HG02870 (cell line): ENCODE data around the gene SDK2.

Experiments used
- ATAC-seq: cut with Tn5 transposase; IDR thresholded peaks from one replicate; pipeline ENCODE4 v1.9.1; 2021; ENCODE audit warnings: mild to moderate bottlenecking, moderate library complexity; ENCODE audit not compliant: unreplicated experiment

Gene SDK2

DNA sequence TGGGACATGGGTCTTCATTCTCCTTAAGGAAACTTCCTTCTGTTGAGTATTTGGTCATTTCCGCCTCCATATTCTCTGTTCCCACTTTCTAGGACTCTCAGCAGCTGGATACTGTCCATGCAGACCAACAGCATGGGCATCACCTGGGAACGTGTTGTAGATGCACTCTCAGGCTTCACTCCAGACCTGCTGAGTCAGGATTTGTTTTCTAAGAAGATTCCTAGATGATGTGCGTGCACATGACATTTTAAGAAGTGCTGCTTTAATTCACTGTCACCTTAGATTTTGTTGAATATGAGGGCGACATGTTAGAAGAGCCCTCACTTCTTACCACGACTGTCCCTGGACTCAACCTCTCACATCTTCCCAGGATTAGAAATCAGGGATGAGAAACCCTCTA lies 10.0 kb upstream of the SDK2 start:
- no peak for ATAC-seq

DNA sequence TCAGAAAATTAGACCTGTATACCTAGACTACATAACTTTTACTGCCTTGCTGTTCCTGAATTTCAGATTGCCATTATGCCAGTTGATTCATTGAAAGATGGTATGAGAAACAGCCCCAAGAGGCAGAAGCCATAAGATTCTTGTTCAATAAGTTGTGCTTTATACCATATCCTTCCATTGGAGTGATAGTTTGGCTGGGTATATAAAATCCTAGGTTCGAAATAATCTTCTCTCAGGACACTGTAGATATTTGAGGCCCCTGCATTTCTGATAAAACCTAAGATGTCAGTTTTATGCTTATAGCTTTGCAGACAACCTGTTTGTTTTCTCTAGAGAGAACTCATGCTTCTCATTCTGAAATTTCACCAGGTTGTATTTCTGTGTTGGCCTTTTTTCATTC lies 9.6 kb upstream of the SDK2 start:
- no peak for ATAC-seq

DNA sequence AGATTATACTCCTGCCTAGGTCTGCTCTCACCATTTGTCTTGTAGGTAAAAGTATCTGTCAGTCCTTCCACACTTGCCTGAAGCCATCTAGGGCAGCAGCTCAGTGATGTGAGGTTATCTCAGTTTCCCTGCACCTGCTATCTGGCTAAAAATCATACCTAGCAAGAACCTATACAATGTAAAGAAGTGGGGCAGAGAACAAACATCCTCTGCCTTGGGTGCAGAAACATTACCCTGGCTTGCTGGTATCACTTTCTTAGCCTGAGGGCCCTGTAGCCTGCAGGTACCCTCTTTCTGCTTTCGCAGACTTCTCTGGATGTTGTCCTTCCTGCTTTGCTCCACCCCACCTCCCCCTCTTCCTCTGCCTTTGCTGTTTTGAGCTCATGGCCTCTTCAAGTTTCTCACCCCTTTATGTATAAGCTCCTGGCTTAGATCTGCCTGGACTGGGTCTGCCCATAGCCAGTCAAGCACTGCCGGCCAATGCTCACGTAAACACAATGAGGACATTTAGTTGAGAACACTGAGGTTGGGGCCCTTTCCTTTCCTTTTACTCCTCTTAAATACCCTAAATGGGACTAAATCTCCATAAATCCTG lies 8.7 kb upstream of the SDK2 start:
- ATAC-seq, result no peak

DNA sequence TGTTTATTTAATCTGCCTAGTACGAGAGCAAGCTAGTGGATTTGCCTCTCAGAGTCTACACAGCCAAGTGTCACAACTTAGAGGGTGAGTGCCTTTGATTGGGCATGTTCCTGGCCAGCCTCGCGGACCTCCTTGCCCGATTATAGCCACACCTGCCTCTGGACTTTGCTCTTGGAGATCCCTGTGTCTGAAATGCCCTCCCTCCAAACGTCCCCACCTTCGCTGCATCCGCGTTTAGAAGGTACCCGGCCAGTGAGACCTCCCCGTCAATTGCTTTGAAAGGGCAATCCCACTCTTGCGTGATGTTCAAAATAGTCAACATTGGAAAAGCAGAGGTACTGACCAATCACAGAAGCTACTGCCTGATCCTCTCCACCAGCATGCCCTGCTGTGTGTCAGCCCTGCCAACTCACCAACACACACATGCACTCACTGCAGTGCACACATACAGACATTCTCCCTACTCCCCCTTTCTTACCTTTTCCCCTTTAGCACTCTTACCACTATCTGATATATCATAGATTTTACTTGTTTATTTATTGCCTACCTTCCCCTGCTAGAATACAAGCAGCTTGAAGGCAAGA lies 6.5 kb upstream of the SDK2 start:
- ATAC-seq, result no peak

DNA sequence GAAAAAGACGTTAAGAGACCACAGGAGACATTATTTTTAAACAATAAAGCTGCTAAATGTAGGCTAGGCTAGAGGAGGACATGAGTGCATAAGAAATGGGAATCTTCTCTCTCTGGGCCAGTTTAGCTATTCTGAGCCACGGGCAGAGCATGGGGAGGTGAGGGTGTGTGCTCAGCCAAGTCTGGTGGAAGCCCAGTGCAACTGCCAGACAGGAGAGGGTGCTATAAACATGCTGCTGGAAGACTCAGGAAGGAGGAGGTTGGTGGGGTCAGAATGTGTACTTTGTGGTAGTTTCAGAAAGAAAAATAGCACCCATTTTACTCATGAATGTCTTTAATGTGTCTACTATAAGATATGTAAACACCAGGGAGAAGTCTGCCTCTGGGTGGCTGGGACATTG lies 5.9 kb upstream of the SDK2 start:
- no peak for ATAC-seq

DNA sequence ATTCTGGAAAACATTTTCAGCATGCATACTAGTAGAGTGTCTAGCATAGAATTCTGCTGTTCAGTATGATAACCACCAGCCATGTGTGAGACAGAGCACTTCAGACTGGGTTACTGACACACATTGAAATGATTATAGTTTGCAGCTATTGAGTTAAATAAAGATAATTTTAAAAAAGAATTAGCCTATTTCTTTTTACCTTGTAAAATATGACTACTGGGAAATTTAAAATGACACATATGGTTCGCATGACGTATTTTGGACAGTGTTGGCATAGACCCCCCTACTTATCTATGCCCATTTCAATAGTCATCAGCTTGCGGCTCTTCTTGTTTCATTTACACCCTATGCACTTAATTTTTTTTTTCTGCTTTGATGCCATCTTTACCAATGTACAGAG lies 4.7 kb upstream of the SDK2 start:
- ATAC-seq, result no peak

DNA sequence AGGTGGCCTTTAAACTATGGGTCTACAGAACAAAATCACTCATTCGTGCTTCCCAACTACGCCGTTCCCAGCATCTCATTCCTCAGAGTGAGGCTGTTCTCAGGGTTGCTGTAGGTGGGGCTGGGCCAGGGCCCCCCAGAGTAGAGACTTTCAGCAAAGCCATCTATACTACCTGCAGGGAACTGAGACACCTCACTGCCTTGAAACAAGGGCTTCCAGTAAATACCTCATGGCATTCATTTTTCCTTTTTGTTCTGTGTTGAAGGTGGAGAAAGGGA lies 4.2 kb upstream of the SDK2 start:
- no peak for ATAC-seq

DNA sequence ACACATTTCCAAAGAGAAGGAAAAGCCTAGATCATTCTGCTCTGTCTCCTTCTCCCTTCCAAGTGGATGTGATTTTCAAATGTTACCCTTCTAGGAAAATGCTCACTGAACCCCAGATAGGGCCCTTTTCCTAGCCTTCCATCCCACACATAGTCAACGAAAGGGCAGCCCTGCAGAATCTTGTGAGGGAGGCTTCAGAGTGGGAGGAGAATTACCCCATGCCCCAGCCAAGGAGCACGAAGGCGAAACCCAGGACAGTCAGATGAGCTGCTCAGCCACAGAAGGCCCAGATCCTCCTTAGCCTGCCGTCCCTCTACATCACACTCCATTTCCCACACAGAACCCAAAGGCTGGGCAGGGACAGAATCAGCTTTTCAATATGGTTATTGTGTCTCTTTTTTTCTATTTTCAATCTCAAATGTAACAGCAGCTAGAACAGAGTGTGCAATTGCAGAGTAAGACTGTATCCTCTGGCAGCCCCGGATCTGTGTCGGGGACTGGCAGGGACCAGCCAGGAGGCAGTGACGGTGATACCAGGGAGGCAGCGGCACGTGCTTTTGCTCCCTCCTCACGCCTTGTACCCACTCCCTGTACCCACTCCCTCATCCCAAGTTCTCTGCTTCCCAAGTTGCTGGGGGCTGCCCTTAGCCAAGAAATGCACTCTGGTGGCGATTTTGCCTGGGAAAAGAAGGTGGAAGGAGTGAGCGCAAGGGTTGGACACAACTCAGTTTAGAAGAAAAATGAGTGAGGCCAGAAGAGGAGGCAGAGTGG lies 3.7 kb upstream of the SDK2 start:
- ATAC-seq, result no peak

DNA sequence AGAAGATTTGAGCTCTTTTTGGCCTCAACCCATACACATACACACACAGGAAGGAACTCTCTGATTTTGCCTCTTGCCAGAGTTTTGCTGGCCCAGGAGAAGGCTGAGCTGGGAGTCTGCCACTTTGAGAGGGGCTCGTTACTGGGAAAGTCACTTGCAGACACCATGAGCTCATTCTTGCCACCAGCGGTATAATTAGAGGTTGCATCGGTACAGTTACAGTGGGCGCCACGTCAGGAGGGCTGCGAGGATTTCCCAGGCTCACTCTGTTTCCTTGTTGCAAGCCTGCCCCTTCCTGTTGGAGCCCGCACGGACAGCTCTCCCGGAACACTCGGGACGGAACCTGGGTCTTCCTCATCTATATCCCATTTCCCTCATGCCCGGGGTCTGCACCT lies 3.1 kb upstream of the SDK2 start:
- no peak for ATAC-seq

DNA sequence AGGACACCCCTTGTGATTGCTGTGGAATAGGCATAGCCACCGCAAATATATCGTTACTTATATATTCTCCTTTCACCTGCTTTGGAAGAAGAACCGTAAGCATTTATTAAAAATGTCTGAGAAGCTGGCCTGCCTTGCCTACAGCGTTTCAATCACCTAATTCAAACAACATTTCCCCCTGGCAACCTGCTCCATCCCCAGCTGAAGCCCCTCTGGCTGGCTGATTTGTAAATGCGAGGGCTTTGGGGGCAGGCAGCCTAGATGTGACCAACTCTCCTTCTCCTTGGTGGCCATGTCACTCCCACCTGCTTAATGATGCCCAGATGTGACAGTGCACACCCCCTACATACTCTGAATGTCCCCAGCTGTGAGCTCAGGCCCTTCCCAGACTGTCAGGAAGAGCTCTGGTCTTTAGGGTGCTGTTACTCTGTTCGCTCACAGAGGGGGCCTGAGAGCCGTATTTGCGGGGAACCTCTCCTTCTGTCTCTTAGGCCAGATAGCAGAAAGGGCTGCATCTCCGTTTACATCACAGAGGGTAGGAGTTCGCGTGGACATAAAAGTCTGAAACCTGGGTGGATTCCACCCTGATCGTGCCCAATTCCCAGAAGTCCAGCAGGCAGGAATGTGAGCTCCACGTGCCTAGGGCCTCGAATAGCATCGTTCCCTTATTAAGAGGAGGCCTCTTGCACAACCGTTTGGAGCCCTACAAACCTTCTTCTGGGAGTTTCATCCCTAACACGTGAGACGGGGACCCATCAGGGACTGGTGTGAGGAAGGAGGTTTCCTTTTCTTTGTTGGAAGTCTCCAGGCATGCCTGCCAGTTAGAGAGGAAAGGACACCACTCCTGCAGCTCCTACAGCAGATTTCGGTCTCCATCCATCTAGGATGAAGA lies 2.4 kb upstream of the SDK2 start:
- ATAC-seq, result no peak

DNA sequence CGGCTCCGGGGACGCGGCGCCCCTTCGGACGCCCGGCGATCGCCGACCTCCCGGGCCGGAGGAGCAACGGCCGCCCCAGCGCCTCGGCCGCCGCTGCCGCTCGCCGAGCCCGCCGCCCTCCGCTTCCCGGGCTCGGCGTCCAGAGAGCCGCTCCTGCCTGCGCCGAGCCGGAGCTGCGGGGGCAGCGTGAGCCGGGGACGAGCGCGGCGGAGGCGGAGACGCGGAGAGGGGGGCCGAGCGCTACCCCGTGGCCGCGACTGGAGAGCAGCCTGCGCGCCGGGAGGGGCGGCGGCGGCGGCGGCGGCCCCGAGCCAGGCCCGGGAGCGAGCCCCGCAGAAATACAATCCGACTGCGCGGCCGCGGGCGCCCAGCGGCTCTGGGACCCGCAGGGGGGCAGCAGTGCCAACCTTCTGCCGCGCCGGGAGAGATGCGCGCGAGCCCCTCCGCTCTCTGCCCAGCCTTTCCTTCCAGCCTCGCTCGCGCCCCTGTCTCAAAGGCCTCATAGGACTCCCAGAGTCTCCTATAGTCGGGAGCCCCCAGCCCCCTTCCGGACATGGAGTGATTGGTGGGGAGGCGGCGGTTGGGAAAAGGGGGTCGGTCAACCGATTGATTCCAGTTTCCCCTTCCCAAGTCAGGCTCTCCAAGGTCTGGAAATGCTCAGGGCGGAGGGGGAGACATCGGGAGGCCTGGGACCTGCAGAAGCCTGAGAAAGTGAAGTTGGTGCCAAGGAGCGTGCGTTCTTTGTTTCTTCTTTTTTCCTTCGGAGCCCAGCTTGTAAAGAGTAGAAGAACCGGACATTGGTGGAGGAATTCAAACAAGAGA lies 1.0 kb upstream of the SDK2 start:
- no peak for ATAC-seq

DNA sequence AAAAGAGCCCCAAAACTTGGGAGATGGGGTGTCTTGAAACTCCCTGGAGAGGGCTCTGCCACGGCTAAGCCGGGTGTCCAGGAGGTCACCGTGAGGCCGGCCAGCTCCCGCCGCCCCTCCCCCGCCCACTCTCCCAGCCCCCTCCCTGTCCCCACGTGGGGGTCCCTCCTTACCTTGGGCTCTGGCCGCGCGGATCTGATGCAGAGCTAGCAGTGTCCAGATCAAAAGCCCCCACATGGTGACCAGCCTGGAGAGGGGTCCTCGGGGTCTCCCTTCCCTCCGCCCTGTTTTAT lies 447 bp downstream of the SDK2 start:
- no peak for ATAC-seq

DNA sequence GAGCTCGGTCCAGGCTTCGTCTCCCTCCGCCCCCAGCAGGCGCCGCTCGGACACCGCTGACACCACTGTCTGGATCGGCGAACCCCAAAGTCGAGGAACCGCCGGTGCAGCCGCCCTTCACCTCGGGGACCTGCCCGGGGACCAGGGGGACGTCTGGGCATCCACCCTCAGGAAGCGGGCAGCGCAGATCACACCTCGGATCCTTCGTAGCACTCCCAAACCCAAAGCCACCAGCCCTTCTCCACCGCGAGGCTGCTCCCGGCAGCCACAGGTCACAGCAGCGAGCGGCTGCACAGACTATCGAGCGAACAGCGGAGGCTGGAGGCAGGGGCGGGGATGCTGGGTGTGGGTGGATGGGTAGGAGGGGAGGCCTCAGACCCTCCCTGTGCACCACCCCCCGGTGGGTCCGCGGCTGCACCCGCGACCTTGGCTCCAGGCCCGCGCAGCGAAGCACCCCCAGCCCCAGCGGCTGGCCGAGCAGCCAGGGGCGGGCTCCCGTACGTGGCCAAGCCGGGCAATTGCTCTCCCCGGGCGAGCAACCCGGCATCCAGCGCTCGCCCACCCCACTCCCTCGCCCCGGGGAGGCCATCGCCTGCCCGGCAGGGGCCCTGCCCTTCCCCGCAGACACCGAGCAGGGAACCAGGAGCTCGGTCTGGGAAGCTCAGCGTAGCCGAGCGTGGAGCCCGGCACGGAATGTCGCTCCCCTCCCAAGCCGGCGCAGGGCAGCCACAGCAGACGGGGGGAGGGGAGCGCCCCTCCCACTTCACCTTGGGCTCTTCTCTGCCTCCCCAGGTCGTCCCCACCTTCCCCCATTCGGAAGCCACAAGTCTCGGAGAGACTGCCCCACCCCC lies 1.0 kb downstream of the SDK2 start:
- ATAC-seq, result no peak

DNA sequence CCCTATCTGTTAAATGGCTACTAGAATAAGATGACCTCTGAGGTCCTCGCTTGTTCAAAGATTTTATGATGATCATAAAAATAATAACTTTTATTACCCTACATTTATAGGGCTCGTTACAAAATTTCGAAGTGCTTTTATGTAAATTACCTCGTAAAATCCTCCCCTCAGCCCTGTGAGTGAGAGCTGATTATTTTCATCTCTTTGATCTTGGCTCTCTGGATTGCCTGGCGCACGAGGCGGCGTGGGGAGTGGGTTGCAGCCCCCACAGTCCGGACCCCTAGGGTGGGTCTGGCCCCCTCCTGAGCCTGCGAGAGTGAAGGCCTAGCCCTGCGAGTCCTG lies 1.6 kb downstream of the SDK2 start:
- ATAC-seq, result no peak

DNA sequence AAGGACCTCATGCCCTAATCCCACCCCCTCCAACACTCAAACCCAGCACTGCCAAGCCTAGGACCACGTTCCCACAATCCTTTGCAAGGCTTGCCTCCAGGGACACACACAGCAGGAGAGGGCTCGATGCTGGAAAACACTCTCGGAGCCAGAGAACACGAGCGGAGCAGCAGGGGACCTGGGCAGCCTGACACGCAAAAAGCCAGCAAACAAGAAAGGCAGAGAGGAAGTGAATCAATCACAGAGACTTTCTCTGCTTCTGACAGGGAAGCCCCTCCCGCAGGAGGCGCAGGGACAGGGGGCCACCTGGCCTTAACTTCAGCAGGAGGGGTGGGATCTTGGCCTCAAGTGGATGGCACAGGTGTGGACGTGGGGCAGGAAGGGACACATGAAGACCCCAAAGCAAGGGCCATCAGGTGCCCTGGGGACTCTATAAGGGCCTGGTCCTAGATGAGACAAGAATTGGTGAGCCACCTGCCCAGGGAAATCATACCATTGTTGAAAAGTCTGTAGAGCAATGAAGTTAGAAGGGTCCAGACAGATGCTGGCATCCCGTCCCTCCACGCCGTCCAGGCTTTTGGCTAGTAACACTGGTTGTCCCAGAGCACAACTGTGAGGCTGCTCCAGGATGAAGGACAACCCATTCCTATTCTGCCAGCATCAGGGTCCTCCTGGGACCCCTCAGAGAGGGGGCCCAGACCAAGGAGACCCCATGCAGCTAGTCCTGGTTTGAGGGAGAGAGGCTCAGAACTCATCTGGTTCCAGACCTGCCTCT lies 2.2 kb downstream of the SDK2 start:
- ATAC-seq, result no peak

DNA sequence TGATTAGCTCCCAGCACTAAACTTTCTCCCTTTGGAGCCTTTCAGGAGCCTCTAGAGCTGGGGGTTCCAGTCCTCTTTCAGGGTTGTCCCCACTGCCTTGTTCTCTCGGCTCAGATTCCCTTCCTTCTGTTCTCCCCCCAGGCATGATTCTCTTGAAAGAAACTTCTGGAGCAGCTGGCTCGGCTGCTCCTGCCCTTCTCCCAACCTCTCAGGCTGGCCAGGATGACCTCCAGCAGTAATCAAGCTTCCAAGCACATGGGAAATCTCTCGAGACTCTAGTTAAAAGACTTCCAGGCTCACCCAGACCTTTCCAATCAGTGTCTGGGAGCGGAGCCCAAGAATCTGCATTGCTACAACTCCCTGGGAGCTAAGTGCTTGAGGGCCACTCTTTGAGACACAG lies 3.6 kb downstream of the SDK2 start:
- no peak for ATAC-seq

DNA sequence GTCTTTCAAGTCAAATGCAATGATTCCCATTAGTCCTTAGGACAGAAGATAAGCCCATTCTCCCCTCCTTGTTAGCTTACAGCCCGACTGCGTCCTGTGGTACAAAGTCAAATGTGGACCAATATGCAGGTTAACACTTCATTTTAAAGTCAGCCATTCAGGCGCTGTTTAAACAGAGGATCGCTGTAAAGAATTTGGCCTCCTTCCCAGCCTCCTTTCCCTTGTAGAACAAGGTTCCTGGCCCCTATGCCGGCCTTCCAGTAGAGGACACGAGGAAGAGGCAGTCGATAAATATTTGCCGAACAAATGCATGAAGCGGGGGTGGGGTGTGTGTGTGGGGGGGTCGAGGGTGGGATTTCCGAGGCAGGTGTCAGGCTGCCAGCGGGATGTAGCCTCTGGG lies 4.3 kb downstream of the SDK2 start:
- no peak for ATAC-seq

DNA sequence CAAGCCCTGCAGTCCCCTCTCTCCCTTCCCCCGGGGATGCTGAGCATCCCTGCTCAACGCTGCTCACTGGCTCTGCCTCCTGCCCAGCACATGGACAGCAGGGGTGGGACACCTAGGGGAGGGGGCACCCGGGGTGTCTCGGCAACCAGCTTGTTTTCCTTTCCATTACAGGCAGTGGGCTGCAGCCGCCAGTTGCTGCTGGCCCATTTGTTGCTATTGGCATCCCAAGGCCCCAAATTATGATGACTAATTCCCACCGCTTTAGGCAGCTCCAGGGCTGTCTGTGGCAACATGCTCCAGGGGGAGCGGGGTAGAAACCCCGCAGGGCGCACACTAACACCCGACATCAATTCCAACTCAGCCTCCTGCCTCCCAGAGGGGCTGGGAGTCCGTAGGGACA lies 4.9 kb downstream of the SDK2 start:
- no peak for ATAC-seq

DNA sequence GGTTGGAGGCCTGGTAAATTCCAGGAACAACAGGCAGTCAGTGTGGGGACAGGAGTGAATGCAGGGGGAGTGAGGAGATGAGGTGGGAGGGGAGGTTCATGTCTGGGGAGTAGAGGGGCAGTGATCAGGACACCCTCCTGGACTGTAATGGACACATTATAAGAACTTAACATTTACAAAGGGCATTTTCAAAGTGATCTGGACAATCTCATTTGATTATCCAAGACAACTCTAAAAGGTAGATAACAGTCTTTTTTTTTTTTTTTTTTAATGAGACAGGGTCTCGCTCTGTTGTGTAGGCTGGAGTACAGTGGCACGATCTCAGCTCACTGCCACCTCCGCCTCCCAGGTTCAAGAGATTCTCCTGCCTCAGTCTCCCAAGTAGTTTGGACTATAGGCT lies 5.7 kb downstream of the SDK2 start:
- ATAC-seq, result no peak

DNA sequence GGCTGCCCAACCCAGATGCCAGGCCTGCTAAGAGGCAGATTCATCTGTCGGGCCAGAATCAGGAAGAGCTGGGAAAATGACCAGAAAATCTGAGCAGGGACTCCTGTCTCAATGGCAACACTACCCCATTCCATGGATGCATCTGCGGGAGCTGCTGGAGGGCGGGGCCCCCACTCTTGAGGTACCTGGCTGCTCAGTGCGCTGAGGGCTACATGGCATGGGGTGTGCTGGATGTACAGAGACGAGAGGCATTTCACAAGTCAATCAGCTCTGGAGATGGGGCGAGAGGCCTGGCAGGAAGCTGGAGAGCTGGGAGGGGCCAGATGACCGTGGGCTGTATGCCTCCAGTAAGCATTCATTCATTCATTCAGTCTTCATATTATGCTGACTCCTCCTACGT lies 6.4 kb downstream of the SDK2 start:
- no peak for ATAC-seq
